GM18498 (cell line): ENCODE results near the gene MT1B.
"Not testable (repeated sequence)": the region's sequence is repeated elsewhere in the genome, so short reads cannot be mapped to it uniquely, and the experiment has no call there.

ENCODE experiments used
- ATAC-seq: cut with Tn5 transposase; IDR thresholded peaks from one replicate; pipeline ENCODE4 v1.9.1; 2021; ENCODE audit warnings: mild to moderate bottlenecking, moderate library complexity; ENCODE audit not compliant: unreplicated experiment

MT1B gene

DNA sequence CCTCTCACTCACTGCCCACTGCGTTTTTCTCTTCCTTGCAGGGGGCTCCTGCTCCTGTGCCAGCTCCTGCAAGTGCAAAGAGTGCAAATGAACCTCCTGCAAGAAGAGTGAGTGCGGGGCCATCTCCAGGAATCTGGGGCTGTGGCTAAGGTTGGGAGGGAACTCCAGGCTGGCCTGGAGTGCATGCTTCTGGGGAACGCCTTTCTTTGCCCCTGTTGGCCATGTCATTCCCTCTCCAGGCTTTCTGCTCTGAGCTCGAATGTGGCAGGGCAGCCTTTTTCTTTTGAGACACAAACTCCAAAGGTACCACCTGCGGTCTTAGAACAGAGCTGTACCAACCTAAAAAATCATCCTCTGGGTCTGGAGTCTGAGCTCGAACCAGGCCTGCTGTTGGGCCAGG, 33.5 kb upstream of the MT1B start:
- ATAC-seq = no peak

- no peak for ATAC-seq
Measured at GRCh38 chr16:56620339-56620897, 31.3 kb upstream of the MT1B start.

- not testable (repeated sequence) for ATAC-seq
Measured at GRCh38 chr16:56621665-56622445, 29.8 kb upstream of the MT1B start.

- not testable (repeated sequence) for ATAC-seq
Measured at GRCh38 chr16:56623184-56623583, 28.5 kb upstream of the MT1B start.

DNA sequence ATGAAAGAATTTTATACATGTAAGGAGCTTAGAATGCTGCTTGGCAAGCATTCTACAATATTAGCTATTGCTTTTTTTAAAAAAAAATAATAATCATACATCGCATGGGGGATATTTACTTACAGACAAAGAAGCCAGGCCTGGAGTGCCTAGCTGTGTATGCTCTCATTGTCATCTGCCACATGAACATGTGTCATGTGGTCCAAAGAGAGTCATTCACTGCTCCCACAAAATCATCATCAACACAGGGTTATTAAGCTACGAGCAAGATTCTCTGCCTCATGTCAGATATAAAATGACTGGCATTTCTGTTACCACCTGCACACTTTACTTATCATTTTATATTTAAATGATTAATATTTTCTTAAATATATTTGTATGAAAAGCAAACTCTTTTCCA, 28.0 kb upstream of the MT1B start:
- no peak for ATAC-seq

DNA sequence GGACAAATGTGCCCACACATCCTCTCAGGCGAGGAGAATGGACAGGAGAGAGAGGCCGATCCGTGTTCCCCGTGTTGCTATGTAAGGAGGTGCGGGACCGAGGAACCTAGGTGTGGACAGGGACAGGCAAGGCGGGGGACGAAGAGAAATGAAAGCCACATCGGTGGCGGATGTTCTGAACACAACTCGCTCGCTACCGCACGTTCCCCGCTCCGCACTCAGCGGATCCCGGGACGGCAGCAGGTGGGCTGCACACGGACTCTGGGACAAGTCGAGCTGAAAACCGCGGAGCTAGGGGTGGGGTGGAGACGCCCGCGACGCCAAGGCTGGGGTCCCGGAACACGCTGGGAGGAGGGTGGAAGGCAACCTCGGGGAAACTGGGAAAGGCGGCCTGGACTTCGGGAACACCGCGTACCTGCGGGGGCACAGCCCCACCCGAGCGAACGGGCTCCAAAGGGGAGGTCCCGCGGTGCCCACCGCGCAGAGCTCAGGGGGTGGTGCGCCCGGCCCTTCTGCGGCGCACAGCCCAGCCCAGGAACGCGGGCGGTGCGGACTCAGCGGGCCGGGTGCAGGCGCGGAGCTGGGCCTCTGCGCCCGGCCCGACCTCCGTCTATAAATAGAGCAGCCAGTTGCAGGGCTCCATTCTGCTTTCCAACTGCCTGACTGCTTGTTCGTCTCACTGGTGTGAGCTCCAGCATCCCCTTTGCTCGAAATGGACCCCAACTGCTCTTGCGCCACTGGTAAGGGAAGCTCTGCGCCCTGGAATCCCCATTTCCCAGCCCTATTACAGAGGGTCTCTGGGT, 26.3 kb upstream of the MT1B start, which contains the start of gene MT1E:
TSS of gene MT1E (plus strand) at position 642 of the 803 bp plus-strand sequence. CDS start at position 713, 71 bp downstream.
- peak; percentile 65 for ATAC-seq

- no peak for ATAC-seq
Measured at GRCh38 chr16:56625943-56626654, 25.6 kb upstream of the MT1B start.

DNA sequence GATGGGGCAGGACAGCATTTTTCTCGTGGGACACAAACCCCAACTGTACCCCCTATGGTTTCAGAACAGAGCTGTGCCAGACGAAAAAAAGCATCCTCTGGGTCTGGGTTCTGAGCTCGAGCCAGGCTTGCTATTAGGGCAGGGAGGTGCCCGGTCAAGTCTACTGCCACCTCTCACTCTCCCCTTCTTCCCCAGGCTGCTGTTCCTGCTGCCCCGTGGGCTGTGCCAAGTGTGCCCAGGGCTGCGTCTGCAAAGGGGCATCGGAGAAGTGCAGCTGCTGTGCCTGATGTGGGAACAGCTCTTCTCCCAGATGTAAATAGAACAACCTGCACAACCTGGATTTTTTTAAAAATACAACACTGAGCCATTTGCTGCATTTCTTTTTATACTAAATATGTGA, 25.0 kb upstream of the MT1B start:
- ATAC-seq = no peak

DNA sequence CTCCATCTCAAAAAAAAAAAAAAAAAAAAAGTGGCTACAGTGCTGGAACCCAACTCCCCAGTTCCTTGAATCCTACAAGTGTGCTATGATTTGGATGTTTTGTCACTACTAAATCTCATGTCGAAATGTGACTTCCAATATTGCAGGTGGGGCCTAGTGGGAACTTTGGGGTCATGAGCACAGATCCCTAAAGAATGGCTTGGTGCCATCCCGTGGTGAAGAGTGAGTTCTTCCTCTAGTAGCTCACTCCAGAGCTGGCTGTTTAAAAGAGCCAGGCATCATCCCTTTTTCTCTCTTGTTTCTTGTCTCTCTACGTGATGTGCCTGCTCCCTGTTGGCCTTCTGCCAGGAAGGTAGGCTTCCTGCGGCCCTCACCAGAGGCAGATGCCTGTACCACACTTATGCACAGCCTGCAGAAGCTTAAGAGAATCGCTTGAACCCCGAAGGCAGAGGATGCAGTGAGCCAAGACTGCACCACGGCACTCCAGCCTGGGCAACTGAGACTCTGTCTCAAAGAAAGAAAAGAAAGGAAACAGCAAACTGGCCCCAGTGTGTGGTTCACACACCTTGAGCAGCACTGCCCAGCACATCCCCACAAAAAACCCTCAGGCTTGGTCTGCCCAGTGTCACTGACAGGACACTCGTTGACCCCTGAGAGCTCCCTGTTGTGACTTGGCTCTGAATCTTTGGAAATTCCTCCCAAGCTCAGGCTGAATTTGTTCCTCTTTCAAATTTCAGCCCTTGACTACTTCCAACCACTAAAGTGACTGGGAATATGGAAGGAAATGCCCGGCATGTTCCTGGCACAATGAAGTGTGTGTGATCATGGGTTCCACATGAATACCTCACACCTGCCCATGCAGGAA, 23.0 kb upstream of the MT1B start:
- no peak for ATAC-seq

DNA sequence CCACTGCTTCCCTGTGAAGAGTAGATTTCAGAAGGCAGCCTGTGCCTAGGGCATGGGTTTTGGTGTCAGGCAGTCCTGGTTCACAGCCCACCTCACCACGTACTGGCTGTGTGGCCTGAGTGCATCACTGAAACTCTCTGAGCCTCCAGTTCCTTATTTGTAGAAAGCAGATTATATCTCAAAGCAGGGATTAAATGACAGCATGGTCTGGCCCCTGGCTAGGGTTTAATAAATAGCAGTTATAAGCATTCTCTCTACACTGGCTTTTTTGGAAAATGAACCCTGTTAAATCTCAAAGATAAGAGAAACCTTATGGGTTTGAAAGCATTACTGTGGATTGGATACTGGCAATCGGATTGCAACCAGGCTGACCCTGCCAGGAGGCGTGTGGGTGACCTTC, 22.2 kb upstream of the MT1B start:
- no peak for ATAC-seq

GRCh38 chr16:56630134-56630533, 21.6 kb upstream of the MT1B start:
- ATAC-seq = peak; percentile 79

GRCh38 chr16:56631197-56631596, 20.5 kb upstream of the MT1B start:
- no peak for ATAC-seq

DNA sequence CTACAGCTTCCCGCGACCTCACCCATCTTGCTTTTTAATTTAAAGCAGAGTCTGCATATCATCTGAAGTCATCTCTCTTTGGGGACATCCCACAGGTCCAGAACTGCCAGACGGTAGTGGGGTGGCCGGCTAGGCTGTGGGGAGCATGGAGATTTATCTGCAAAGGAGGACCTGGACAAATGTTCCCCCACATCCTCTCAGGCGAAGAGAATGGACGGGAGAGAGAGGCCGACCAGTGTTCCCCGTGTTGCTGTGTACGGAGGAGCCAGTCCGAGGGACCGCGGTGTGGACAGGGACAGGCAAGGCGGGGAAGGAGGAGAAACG, 19.9 kb upstream of the MT1B start:
- no peak for ATAC-seq

DNA sequence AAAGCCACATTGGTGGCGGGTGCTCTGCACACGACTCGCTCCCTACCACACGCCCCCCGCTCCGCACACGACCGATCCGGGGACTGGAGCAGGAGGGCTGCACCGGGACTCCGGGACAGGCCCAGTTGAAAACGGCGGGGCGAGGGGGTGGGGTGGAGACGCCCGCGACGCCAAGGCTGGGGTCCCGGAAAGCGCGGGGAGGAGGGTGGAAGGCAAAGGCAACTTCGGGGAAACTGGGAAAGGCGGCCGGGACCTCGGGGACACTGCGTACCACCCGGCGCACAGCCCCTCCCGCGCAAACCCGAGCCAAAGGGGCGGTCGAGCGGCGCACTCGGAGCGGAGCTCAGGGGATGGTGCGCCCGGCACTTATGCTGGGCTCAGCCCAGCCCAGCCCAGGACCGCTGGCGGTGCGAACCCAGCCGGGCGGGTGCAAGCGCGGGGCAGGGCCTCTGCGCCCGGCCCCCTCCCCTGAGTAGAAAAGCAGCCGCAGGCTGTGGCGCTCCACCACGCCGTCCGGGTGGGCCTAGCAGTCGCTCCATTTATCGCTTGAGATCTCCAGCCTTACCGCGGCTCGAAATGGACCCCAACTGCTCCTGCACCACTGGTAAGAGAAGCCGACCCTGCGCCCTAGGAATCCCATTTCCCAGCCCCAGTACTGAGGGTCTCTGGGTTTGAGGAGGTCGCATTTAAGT, 19.4 kb upstream of the MT1B start, which contains the start of gene MT1M:
TSS of gene MT1M (plus strand) at position 504 of the 692 bp plus-strand sequence. CDS start at position 577, 73 bp downstream.
- no peak for ATAC-seq

DNA sequence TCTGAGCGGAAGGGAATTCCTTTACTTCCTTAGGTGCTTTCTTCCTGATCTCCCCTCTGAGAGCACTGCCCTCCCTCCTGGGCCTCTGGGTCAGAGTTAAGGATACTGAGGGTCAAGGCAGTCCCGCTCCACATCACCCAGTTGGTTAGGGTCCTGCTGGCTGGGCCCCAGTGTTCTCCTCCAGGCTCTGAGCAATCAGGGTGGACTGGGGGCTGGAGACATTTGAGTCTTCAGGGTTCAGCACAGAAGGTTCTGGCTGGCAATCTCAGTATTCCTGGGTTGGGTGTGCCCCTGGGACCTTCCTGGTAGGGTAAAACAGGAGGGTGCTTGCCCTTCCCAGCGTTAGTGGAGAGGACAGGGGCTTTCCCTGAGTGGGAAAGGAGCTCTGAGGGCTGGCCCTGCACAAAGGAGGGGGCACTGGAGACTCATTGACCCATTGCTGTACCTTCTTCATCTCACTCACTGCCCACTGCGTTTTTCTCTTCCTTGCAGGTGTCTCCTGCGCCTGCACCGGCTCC, 18.8 kb upstream of the MT1B start:
- ATAC-seq = no peak

GRCh38 chr16:56633535-56633934, 18.2 kb upstream of the MT1B start:
- no peak for ATAC-seq

DNA sequence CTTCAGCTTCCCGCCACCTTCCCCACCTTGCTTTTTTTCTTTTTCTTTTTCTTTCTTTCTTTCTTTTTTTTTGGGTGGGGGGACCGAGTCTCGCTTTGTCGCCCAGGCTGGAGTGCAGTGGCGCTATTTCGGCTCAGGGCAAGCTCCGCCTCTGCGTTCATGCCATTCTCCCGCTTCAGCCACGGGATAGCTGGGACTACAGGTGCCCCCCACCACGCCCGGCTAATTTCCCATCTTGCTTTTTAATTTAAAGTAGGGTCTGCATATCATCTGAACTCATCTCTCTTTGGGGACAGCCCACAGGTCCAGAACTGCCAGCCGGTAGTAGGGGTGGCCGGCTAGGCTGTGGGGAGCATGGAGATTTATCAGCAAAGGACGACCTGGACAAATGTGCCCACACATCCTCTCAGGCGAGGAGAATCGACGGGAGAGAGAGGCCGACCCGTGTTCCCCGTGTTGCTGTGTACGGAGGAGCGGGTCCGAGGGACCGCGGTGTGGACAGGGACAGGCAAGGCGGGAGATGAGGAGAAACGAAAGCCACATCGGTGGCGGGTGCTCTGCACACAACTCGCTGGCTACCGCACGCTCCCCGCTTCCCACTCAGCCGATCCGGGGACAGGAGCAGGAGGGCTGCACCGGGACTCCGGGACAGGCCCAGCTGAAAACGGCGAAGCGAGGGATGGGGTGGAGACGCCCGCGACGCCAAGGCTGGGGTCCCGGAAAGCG, 16.8 kb upstream of the MT1B start:
- ATAC-seq = no peak

GRCh38 chr16:56635441-56635967, 16.2 kb upstream of the MT1B start:
- no peak for ATAC-seq
